ENCODE data around the gene KCTD8. TPM values are rescaled to one million over a fixed set of nuclear protein-coding genes. Genes with fewer than 3 reads are reported as not detected.
"Not testable (repeated sequence)": the region's sequence is repeated elsewhere in the genome, so short reads cannot be mapped to it uniquely, and the experiment has no call there.

The KCTD8 gene
- total RNA-seq, 1 donor, result under 0.01 TPM

DNA sequence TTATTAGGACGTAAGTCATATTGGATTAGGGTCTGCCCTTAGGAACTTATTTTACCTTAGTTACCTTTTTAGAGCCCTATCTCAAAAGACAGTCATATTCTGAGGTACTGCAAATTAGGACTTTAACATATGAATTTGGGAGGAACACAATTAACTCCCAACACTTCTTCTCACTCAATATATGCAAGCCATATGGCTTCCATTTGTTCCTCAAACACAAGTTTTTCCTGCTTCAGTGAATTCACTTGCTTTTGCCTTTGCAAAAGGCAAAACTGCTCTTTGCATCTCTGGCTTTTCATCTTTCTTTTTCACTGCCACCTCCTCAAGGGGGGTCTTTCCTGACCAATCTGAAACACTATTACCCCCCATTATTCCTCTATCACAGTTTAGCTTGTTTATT, 220.3 kb downstream of the KCTD8 start:
- TF ChIP-seq, protein P1, sequence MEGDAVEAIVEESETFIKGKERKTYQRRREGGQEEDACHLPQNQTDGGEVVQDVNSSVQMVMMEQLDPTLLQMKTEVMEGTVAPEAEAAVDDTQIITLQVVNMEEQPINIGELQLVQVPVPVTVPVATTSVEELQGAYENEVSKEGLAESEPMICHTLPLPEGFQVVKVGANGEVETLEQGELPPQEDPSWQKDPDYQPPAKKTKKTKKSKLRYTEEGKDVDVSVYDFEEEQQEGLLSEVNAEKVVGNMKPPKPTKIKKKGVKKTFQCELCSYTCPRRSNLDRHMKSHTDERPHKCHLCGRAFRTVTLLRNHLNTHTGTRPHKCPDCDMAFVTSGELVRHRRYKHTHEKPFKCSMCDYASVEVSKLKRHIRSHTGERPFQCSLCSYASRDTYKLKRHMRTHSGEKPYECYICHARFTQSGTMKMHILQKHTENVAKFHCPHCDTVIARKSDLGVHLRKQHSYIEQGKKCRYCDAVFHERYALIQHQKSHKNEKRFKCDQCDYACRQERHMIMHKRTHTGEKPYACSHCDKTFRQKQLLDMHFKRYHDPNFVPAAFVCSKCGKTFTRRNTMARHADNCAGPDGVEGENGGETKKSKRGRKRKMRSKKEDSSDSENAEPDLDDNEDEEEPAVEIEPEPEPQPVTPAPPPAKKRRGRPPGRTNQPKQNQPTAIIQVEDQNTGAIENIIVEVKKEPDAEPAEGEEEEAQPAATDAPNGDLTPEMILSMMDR (IDR thresholded peaks at IDR 0.05; ENCODE audit: insufficient read depth, low read depth, low read length), result no peak
- no peak for DNase-seq (ENCODE audit: low read depth)
- H3K4me3 ChIP-seq (ENCODE audit: low read depth, low read length), result no peak overlapping the region

DNA sequence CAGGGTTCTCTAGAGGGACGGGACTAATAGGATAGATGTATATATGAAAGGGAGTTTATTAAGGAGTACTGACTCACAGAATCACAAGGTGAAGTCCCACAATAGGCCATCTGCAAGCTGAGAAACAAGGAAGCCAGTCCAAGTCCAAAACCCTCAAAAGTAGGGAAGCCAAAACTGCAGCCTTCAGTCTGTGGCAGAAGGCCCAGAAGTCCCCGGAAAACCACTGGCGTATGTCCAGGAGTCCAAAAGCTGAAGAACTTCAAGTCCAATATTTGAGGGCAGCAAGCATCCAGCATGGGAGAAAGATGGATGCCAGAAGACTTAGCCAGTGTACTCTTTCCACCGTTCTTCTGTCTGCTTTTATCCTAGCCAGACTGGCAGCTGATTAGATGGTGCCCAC, 227.2 kb downstream of the KCTD8 start:
- DNase-seq (ENCODE audit: low read depth), result no peak
- H3K4me3 ChIP-seq (ENCODE audit: low read depth, low read length), result no peak overlapping the region

GRCh38 chr4:44210750-44211149, 237.9 kb downstream of the KCTD8 start:
- H3K4me3 ChIP-seq (ENCODE audit: low read depth, low read length), result no peak overlapping the region
- no peak for DNase-seq (ENCODE audit: low read depth)
- TF ChIP-seq, protein P1 (IDR thresholded peaks at IDR 0.05; ENCODE audit: insufficient read depth, low read depth, low read length), result no peak

More for the DNA sequence above, 227.2 kb downstream of the KCTD8 start:
- TF ChIP-seq, protein P1 (IDR thresholded peaks at IDR 0.05; ENCODE audit: insufficient read depth, low read depth, low read length), result no peak

DNA sequence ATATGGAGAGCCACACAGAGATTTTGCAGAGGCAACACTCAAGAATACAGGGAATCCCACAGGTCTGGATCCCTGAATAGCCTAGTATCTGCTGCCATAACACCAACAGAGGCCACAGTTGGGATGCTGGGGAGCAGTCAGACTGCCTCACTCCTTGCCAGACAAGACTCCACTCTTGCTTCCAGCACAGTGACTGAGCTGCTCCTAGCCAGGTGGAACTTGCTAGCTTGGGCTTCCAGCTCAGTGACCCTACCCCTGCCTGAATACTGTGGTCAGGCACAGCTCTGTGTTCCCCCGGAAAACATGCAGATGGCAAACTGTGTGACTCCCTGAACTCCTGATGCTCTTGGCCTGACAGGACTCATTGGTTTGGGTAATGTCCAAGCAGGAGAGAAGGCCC, 251.8 kb downstream of the KCTD8 start:
- DNase-seq (ENCODE audit: low read depth), result no peak
- TF ChIP-seq, protein P1 (IDR thresholded peaks at IDR 0.05; ENCODE audit: insufficient read depth, low read depth, low read length), result no peak
- no peak overlapping the region for H3K4me3 ChIP-seq (ENCODE audit: low read depth, low read length)

GRCh38 chr4:44194365-44194764, 254.2 kb downstream of the KCTD8 start:
- no peak overlapping the region for H3K4me3 ChIP-seq (ENCODE audit: low read depth, low read length)
- peak; percentile 0 for DNase-seq (ENCODE audit: low read depth)
- TF ChIP-seq, protein P1 (IDR thresholded peaks at IDR 0.05; ENCODE audit: insufficient read depth, low read depth, low read length), result no peak

DNA sequence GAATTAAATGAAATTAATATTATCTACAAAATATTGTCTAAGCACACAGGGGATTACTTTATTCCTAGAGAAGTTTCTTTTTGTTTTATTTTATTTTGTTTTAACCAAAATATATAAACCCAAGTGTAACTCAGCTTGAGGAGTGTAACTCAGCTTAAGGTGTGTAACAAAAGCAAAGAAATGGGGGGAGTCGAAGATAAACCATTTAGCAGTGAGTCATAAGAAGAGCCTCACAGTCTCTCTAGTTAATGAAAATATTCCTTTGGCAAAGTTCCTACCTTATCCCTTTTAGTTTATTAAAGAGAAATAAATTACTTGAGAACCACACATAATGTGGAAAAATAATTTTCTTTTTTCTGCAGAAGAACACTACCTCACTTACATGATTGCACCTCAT, 261.8 kb downstream of the KCTD8 start:
- TF ChIP-seq, protein P1 (IDR thresholded peaks at IDR 0.05; ENCODE audit: insufficient read depth, low read depth, low read length), result no peak
- peak; percentile 2 for DNase-seq (ENCODE audit: low read depth)
- no peak overlapping the region for H3K4me3 ChIP-seq (ENCODE audit: low read depth, low read length)

DNA sequence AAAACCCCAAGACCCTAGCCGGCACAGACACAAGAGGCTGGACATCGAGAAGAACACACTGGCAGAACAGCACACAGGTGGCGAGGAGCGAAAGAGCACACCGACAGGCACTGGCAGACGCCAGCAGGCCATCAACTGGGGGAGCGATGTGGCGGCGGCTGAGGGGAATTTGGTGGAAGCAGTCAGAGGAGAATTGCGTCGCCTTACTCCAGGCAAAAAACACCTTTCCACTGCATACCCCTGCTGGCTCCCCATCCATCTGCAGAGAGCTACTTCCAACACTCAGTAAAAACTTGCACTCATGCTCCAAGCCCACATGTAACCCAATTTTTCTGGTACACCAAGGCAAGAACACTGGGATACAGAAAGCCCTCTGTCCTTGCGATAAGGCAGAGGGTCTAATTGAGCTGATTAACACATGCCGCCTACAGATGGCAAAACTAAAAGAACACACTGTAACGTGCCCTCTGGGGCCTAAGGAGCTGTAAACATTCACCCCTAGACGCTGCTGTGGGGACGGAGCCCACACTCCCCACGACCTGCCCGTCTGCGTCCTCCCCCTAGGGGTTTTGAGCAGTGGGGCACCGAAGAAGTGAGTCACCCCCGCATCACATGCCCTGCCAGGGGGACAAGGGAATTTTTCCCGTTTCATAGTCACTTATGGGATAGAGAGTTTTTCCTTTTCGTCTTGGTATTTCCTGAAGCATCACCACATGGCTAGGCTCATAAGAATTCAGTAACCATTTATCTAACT, 262.3 kb downstream of the KCTD8 start:
- no peak for DNase-seq (ENCODE audit: low read depth)
- no peak overlapping the region for H3K4me3 ChIP-seq (ENCODE audit: low read depth, low read length)
- TF ChIP-seq, protein P1 (IDR thresholded peaks at IDR 0.05; ENCODE audit: insufficient read depth, low read depth, low read length), result no peak

DNA sequence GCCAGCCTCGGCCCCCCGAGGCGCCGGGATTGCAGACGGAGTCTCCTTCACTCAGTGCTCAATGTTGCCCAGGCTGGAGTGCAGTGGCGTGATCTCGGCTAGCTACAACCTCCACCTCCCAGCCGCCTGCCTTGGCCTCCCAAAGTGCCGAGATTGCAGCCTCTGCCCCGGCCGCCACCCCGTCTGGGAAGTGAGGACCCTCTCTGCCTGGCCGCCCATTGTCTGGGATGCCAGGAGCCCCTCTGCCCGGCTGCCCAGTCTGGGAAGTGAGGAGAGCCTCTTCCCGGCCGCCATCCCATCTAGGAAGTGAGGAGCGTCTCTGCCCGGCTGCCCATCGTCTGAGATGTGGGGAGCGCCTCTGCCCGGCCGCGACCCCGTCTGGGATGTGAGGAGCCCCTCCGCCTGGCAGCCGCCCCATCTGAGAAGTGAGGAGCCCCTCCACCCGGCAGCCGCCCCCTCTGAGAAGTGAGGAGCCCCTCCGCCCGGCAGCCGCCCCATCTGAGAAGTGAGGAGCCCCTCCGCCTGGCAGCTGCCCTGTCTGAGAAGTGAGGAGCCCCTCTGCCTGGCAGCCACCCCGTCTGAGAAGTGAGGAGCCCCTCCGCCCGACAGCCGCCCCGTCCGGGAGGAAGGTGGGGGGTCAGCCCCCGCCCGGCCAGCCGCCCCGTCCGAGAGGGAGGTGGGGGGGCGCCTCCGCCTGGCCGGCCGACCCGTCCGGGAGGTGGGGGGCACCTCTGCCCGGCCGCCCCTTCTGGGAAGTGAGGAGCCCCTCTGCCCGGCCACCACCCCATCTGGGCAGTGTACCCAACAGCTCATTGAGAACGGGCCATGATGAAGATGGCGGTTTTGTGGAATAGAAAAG, 266.9 kb downstream of the KCTD8 start:
- H3K4me3 ChIP-seq (ENCODE audit: low read depth, low read length); DNase-seq (ENCODE audit: low read depth): not testable (repeated sequence)

DNA sequence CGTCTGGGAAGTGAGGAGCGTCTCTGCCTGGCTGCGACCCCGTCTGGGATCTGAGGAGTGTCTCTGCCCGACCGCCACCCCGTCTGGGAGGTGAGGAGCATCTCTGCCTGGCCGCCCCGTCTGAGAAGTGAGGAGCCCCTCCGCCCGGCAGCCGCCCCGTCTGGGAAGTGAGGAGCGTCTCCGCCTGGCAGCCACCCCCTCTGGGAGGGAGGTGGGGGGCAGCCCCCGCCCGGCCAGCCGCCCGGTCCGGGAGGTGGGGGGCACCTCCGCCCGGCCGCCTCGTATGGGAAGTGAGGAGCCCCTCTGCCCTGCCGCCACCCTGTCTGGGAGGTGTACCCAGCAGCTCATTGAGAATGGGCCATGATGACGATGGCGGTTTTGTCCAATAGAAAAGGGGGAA, 280.8 kb downstream of the KCTD8 start:
- not testable (repeated sequence) for DNase-seq (ENCODE audit: low read depth); H3K4me3 ChIP-seq (ENCODE audit: low read depth, low read length)
